T-cell (primary cell): ENCODE data around the gene CNTN2. TPM values are rescaled to one million over a fixed set of nuclear protein-coding genes. Genes with fewer than 3 reads are reported as not detected.

Experiments
- ATAC-seq, 4 experiments: fragments of 200-7000 bp in 3 of 4; fragments of 150-1000 bp in 1 of 4; cut with Tn5 transposase; replicated peaks in 1 of 4; 1 replicate in 3 of 4; 2 replicates in 1 of 4; pipeline ENCODE4 v1.10.0; 2021; ENCODE audit warnings: moderate library complexity in 3 of 4, mild to moderate bottlenecking in 2 of 4, moderate number of reproducible peaks in 1 of 4
- CTCF ChIA-PET, 2 donors: fragments of 300-600 bp; sonication (Branson Sonifier 250); formaldehyde crosslinking; loops; one replicate each; lab custom pipeline; 2022; ENCODE audit warnings: antibody characterized with exemption in 2 of 2; lab: Charles Lee
- POLR2A ChIA-PET, 2 donors: fragments of 300-600 bp; sonication (Branson Sonifier 250); formaldehyde crosslinking; loops; one replicate each; lab custom pipeline; 2022; ENCODE audit warnings: antibody characterized with exemption in 2 of 2; lab: Charles Lee
- DNase-seq, 35 experiments: peaks; one replicate each; pipeline versions ENCODE4 v3.0.0 to v3.0.0-alpha.2; 2013 to 2023
- H3K27ac ChIP-seq: one replicate; pipeline ENCODE4 v1.5.1; 2013; ENCODE audit warnings: low read length
- H3K27me3 ChIP-seq, 2 experiments: replicated peaks in 1 of 2; 1 replicate in 1 of 2; 2 replicates in 1 of 2; pipeline versions ENCODE4 v1.6.1 to v1.7.0; 2013; ENCODE audit warnings: low read length in 1 of 2, mixed read lengths in 1 of 2; ENCODE audit not compliant: control insufficient read depth in 2 of 2, insufficient read depth in 2 of 2; ENCODE audit errors: extremely low read depth in 1 of 2
- H3K36me3 ChIP-seq, 2 donors: 1 replicate in 1 of 2; 2 replicates in 1 of 2; pipeline versions ENCODE4 v1.6.1 to v1.7.0; 2013; ENCODE audit warnings: low read length in 1 of 2; ENCODE audit not compliant: control insufficient read depth in 2 of 2, insufficient read depth in 1 of 2; ENCODE audit errors: extremely low read depth in 1 of 2
- H3K4me1 ChIP-seq, 2 experiments: 1 replicate in 1 of 2; 2 replicates in 1 of 2; pipeline versions ENCODE4 v1.6.1 to v1.7.0; 2013; ENCODE audit warnings: low read length in 2 of 2, mixed read lengths in 1 of 2; ENCODE audit not compliant: insufficient read depth in 2 of 2, control insufficient read depth in 1 of 2; ENCODE audit errors: extremely low read depth in 1 of 2
- H3K4me3 ChIP-seq, 2 donors: 1 replicate in 1 of 2; 2 replicates in 1 of 2; pipeline versions ENCODE4 v1.5.1 to v1.7.0; 2013; ENCODE audit warnings: mild to moderate bottlenecking in 2 of 2, low read length in 1 of 2, moderate library complexity in 1 of 2; ENCODE audit not compliant: control insufficient read depth in 1 of 2; ENCODE audit errors: extremely low read depth in 1 of 2
- H3K9me3 ChIP-seq: 2 replicates; pipeline ENCODE4 v1.7.0; 2013
- H3K27ac Mint-ChIP-seq, 2 donors: one replicate each; pipeline ENCODE4 v1.8.0; 2020 to 2021; ENCODE audit warnings: mild to moderate bottlenecking in 2 of 2, mixed read lengths in 2 of 2
- H3K27me3 Mint-ChIP-seq, 2 donors: one replicate each; pipeline ENCODE4 v1.8.0; 2021 to 2022; ENCODE audit warnings: mixed read lengths in 2 of 2
- H3K36me3 Mint-ChIP-seq: one replicate; pipeline ENCODE4 v1.8.0; 2021; ENCODE audit warnings: mixed read lengths
- H3K4me1 Mint-ChIP-seq, 3 donors: one replicate each; pipeline ENCODE4 v1.8.0; 2020 to 2022; ENCODE audit warnings: mixed read lengths in 3 of 3, mild to moderate bottlenecking in 1 of 3
- H3K4me3 Mint-ChIP-seq, 3 donors: one replicate each; pipeline ENCODE4 v1.8.0; 2020 to 2022; ENCODE audit warnings: mild to moderate bottlenecking in 3 of 3, mixed read lengths in 3 of 3, moderate library complexity in 3 of 3
- H3K9me3 Mint-ChIP-seq, 3 donors: one replicate each; pipeline ENCODE4 v1.8.0; 2020 to 2022; ENCODE audit warnings: mixed read lengths in 3 of 3
- WGBS: methylation state at CpG from one replicate; pipeline ENCODE4 v1.1.5; 2013; ENCODE audit warnings: missing lambda C conversion rate; ENCODE audit not compliant: insufficient coverage; 5-methylcytosine and 5-hydroxymethylcytosine counted together
- total RNA-seq, 35 experiments: library from RNA in 6 of 35; stranded (reverse) in 6 of 35; fragments of 120-200 nt in 1 of 35; gene quantifications; one replicate each; pipeline versions ENCODE4 v1.2.1 to v1.2.4 and lab custom pipeline; 2013 to 2026

Gene CNTN2
- total RNA-seq, 5 donors from 2014 or later (not counting 1 experiment from before 2014, with no cell fraction given): not detected

DNA sequence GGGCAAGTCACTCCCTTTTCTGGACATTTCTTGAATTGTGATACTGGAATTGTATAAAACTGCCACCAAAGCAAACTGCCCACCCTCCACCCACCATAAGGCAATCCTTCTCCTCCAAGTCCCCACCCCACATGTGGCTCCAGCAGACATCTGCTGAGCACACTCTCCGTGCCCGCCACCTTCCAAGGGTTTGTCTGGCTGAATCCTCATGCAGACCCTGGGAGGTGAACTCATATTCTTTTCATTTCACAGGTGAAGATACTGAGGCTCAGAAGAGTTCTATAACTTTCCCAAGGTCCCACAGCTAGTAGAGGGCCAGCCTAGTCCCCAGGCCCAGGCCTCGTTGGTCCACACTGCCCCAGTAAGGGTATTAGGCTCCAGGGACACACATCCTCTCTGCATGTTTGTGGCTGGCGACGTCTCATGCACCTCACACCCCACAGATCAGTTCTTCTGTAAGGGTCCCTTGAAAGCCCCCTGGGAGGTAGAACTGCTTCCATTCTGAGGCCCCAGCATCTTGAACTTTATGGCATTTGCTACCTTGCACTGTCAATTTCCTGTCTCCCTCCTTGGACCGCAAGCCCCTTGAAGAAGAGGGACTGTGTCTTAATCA lies 14.1 kb downstream of the CNTN2 start:
- ChIA-PET CTCF (no interaction called here), POLR2A (no interaction called here)
- no peaks in the 10 kb centered on the region for H3K36me3 Mint-ChIP-seq
- H3K4me3 Mint-ChIP-seq: no peak overlapping the region
- H3K27me3 ChIP-seq: peaks cover 0 to 15% of the 10 kb centered on the region in 2 experiments
- no peaks in the 10 kb centered on the region for H3K4me1 Mint-ChIP-seq
- H3K9me3 ChIP-seq: no peaks in the 10 kb centered on the region
- H3K9me3 Mint-ChIP-seq: no peaks in the 10 kb centered on the region
- no peak overlapping the region for H3K4me3 ChIP-seq
- ATAC-seq (no peak), DNase-seq (no peak)
- no peaks in the 10 kb centered on the region for H3K36me3 ChIP-seq
- peaks cover 6 to 8% of the 10 kb centered on the region in 2 donors for H3K27me3 Mint-ChIP-seq
- no peak overlapping the region for H3K27ac ChIP-seq
- 73% methylated on average over 3 of the region's 6 CpGs for WGBS
- H3K4me1 ChIP-seq: peaks cover 0 to 7% of the 10 kb centered on the region in 2 experiments
- H3K27ac Mint-ChIP-seq: no peak overlapping the region

DNA sequence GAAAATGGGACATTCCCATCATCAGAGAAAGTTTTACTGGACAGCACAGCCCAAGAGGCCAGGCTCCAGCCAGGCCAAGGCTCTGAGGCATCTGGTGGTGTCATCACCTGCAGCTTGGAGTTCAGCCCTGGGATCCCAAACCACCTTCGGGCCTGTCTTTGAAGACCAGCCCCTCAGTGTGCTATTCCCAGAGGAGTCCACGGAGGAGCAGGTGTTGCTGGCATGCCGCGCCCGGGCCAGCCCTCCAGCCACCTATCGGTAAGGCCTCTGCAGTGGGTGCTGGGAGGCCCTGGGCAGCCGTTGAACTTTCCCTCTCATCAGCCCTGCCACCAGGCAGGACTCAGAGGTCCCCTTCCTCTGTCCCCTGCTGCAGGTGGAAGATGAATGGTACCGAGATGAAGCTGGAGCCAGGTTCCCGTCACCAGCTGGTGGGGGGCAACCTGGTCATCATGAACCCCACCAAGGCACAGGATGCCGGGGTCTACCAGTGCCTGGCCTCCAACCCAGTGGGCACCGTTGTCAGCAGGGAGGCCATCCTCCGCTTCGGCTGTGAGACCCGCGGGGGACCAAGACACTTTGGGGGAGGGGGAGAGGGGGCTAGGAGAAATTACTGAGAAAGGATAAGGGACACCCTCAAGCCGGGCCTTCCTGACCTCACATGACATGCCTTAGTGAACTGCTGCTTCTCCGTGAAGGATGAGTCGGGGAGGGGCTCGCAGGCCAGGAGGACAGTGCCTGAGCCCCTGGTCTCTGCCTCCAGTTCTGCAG lies 15.0 kb downstream of the CNTN2 start:
- Mint-ChIP-seq H3K4me3 (no peak overlapping the region), H3K27me3 (peaks cover 6 to 7% of the 10 kb centered on the region in 2 donors), H3K27ac (no peak overlapping the region), H3K9me3 (no peaks in the 10 kb centered on the region), H3K4me1 (no peaks in the 10 kb centered on the region), H3K36me3 (no peaks in the 10 kb centered on the region)
- Histone ChIP-seq H3K4me3 (no peak overlapping the region), H3K27me3 (peaks cover 0 to 10% of the 10 kb centered on the region in 2 experiments), H3K36me3 (no peaks in the 10 kb centered on the region), H3K27ac (no peak overlapping the region), H3K9me3 (no peaks in the 10 kb centered on the region), H3K4me1 (peaks cover 0 to 7% of the 10 kb centered on the region in 2 experiments)
- CTCF ChIA-PET: no interaction called here
- no peak for DNase-seq
- no peak for ATAC-seq
- POLR2A ChIA-PET: no interaction called here
- 89% methylated on average over 18 of the region's 19 CpGs for WGBS

DNA sequence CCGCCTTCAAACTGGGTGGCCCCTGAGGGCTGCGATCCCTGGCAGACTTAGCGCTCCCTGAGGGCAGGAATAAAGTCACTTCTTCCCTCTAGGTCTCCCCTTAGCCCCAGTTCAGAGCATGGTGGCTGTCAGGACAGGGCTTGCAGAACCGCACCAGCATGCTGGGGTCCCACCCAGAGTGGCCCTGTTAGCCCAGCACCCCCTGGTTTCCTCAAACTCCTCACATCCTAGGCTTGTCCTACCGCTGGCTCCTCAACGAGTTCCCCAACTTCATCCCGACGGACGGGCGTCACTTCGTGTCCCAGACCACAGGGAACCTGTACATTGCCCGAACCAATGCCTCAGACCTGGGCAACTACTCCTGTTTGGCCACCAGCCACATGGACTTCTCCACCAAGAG lies 15.8 kb downstream of the CNTN2 start:
- no peaks in the 10 kb centered on the region for H3K9me3 ChIP-seq
- no peak overlapping the region for H3K27ac ChIP-seq
- Mint-ChIP-seq H3K4me3 (no peak overlapping the region), H3K36me3 (no peaks in the 10 kb centered on the region), H3K27ac (no peak overlapping the region), H3K9me3 (no peaks in the 10 kb centered on the region), H3K27me3 (no peaks in the 10 kb centered on the region), H3K4me1 (no peaks in the 10 kb centered on the region)
- no peaks in the 10 kb centered on the region for H3K36me3 ChIP-seq
- ChIA-PET POLR2A (no interaction called here), CTCF (no interaction called here)
- peaks cover 0 to 8% of the 10 kb centered on the region in 2 experiments for H3K27me3 ChIP-seq
- H3K4me1 ChIP-seq: peaks cover 0 to 7% of the 10 kb centered on the region in 2 experiments
- DNase-seq (no peak), ATAC-seq (no peak)
- 90% methylated on average over 10 of the region's 12 CpGs for WGBS
- no peak overlapping the region for H3K4me3 ChIP-seq

DNA sequence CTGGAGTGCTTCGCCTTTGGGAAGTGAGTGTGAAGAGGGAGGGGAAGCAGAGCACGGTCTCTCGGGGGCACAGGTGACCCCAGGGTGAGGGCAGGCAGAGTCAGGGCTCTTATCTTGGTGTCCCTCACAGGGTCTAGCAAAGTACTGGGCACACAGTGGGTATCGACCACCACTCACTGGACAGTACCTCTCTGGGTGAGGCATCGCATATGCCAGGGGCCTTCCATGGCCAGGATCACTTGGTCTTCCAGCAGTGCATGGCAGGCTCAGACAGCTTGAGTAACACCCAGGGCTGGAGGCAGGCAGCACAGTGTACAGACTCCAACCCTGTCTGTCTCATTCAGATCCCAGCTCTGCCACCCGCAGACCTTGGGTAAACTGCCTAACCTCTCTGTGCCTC lies 16.6 kb downstream of the CNTN2 start:
- WGBS: 83% methylated on average over 5 of the region's 6 CpGs
- Mint-ChIP-seq H3K27me3 (no peaks in the 10 kb centered on the region), H3K36me3 (no peaks in the 10 kb centered on the region), H3K4me3 (no peak overlapping the region), H3K4me1 (no peaks in the 10 kb centered on the region), H3K9me3 (no peaks in the 10 kb centered on the region), H3K27ac (no peak overlapping the region)
- Histone ChIP-seq H3K36me3 (no peaks in the 10 kb centered on the region), H3K27me3 (peaks cover 0 to 7% of the 10 kb centered on the region in 2 experiments), H3K9me3 (no peaks in the 10 kb centered on the region), H3K27ac (no peak overlapping the region), H3K4me1 (peaks cover 0 to 7% of the 10 kb centered on the region in 2 experiments), H3K4me3 (no peak overlapping the region)
- DNase-seq (no peak), ATAC-seq (no peak)
- CTCF ChIA-PET: no interaction called here
- POLR2A ChIA-PET: no interaction called here

DNA sequence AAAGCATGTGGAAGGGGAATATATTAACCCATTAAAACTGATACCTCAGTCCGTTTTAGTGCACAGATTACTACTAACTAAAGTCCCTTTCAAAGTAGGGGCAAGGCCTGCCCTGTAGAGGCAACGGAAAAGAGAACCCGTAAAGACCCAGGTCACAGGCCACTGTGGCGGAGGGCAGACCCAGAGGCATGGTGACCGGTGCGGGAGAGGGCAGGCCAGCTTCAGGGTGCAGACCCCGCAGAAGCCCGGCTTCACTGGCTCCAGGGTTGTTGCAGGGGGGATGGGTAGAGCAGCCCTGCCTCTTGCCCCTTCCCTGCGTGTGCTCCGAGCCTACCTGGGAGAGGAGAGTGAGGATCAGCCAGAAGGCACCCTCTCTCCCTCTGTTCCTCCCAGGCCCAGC lies 17.7 kb downstream of the CNTN2 start:
- no peaks in the 10 kb centered on the region for H3K36me3 ChIP-seq
- no peaks in the 10 kb centered on the region for H3K9me3 Mint-ChIP-seq
- DNase-seq: no peak
- H3K27me3 Mint-ChIP-seq: no peaks in the 10 kb centered on the region
- no peak overlapping the region for H3K4me3 Mint-ChIP-seq
- H3K4me1 ChIP-seq: peaks cover 0 to 7% of the 10 kb centered on the region in 2 experiments
- ChIA-PET POLR2A (no interaction called here), CTCF (interaction anchor here (0.7 to 2.3 kb wide), 8 partner anchors 23 to 195 kb away, joined by 3 to 11 read pairs (median 8); no protein-coding TSS in a partner anchor)
- no peak overlapping the region for H3K4me3 ChIP-seq
- ATAC-seq: no peak
- H3K9me3 ChIP-seq: no peaks in the 10 kb centered on the region
- H3K27ac ChIP-seq: no peak overlapping the region
- H3K27me3 ChIP-seq: peaks cover 0 to 9% of the 10 kb centered on the region in 2 experiments
- 94% methylated on average over 3 of the region's 10 CpGs for WGBS
- H3K36me3 Mint-ChIP-seq: no peaks in the 10 kb centered on the region
- H3K4me1 Mint-ChIP-seq: no peaks in the 10 kb centered on the region
- no peak overlapping the region for H3K27ac Mint-ChIP-seq

DNA sequence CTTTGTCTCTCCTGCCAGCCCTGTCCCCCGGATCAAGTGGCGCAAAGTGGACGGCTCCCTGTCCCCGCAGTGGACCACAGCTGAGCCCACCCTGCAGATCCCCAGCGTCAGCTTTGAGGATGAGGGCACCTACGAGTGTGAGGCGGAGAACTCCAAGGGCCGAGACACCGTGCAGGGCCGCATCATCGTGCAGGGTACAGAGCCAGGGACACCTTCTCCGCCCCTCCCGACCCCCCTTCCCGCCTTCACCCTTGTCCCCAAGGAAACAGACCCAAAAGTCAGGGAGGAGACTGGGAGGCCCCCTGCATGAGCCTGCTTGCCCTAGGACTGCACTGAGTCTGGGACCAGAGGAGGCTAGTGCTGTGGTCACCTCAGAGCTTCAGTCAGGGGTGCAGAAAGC lies 18.2 kb downstream of the CNTN2 start:
- ChIA-PET CTCF (interaction anchor here (0.6 to 2.3 kb wide), 18 partner anchors 13 to 195 kb away, joined by 3 to 11 read pairs (median 6); no protein-coding TSS in a partner anchor), POLR2A (interaction anchor here in 1 of 2 donors (0.7 kb wide), 1 partner anchor 662 kb away, joined by 3 read pairs; no protein-coding TSS in a partner anchor)
- H3K36me3 Mint-ChIP-seq: no peaks in the 10 kb centered on the region
- WGBS: 86% methylated on average over 14 of the region's 14 CpGs
- no peaks in the 10 kb centered on the region for H3K27me3 Mint-ChIP-seq
- no peaks in the 10 kb centered on the region for H3K9me3 Mint-ChIP-seq
- H3K27ac Mint-ChIP-seq: no peak overlapping the region
- Histone ChIP-seq H3K36me3 (no peaks in the 10 kb centered on the region), H3K4me1 (peaks cover 0 to 7% of the 10 kb centered on the region in 2 experiments), H3K27ac (no peak overlapping the region), H3K27me3 (peaks cover 0 to 8% of the 10 kb centered on the region in 2 experiments), H3K4me3 (no peak overlapping the region), H3K9me3 (no peaks in the 10 kb centered on the region)
- no peak overlapping the region for H3K4me3 Mint-ChIP-seq
- no peak for ATAC-seq
- H3K4me1 Mint-ChIP-seq: no peaks in the 10 kb centered on the region
- DNase-seq: no peak
